Small intestine (tissue), 7 donors: ENCODE data around the gene RAC2. TPM values are rescaled to one million over a fixed set of nuclear protein-coding genes. Genes with fewer than 3 reads are reported as not detected.
A peak's percentile ranks its signal among the peaks of the same experiment; 100 is the strongest.

ENCODE experiments used
- DNase-seq, 2 donors: peaks; one replicate each; pipeline versions ENCODE4 v3.0.0 to v3.0.0-alpha.2; 2013
- FAIRE-seq: peaks from 2 replicates; lab custom pipeline; 2012; peaks lifted over from hg19 to GRCh38; lab: Jason Lieb, UNC
- H3K27ac ChIP-seq, 3 donors: one replicate each; pipeline ENCODE4 v1.5.1; 2013; ENCODE audit warnings: low read length in 2 of 3, mild to moderate bottlenecking in 2 of 3, control low read depth in 1 of 3, inconsistent platforms in 1 of 3, low read depth in 1 of 3, moderate library complexity in 1 of 3
- H3K27me3 ChIP-seq, 3 donors: one replicate each; pipeline ENCODE4 v1.6.1; 2013; ENCODE audit warnings: low read length in 3 of 3, inconsistent platforms in 1 of 3; ENCODE audit not compliant: control insufficient read depth in 3 of 3, insufficient read depth in 3 of 3
- H3K36me3 ChIP-seq, 3 donors: one replicate each; pipeline ENCODE4 v1.6.1; 2013; ENCODE audit warnings: low read length in 3 of 3, inconsistent platforms in 1 of 3, low read depth in 1 of 3, mild to moderate bottlenecking in 1 of 3, moderate library complexity in 1 of 3; ENCODE audit not compliant: control insufficient read depth in 3 of 3, insufficient read depth in 2 of 3
- H3K4me1 ChIP-seq, 3 donors: one replicate each; pipeline ENCODE4 v1.6.1; 2013; ENCODE audit warnings: low read length in 2 of 3, inconsistent platforms in 1 of 3, low read depth in 1 of 3, mild to moderate bottlenecking in 1 of 3, moderate library complexity in 1 of 3; ENCODE audit not compliant: control insufficient read depth in 3 of 3, insufficient read depth in 2 of 3
- H3K4me3 ChIP-seq, 3 donors: one replicate each; pipeline ENCODE4 v1.5.1; 2013; ENCODE audit warnings: low read length in 3 of 3, control low read depth in 1 of 3, inconsistent platforms in 1 of 3, low read depth in 1 of 3, mild to moderate bottlenecking in 1 of 3, moderate library complexity in 1 of 3
- H3K9me3 ChIP-seq, 2 donors: one replicate each; pipeline ENCODE4 v1.6.1; 2013; ENCODE audit warnings: low read depth in 1 of 2, low read length in 1 of 2; ENCODE audit not compliant: control insufficient read depth in 2 of 2, insufficient read depth in 1 of 2
- WGBS, 3 donors: extraction: QIAGEN DNeasy Blood & Tissue Kit; methylation state at CpG; one replicate each; pipeline ENCODE4 v1.1.7; 2013; 5-methylcytosine and 5-hydroxymethylcytosine counted together
- polyA plus RNA-seq, 4 donors: library from polyadenylated mRNA; stranded (reverse) in 3 of 4; unstranded in 1 of 4; fragments of 200-250 nt in 3 of 4; fragments of 120-200 nt in 1 of 4; gene quantifications; one replicate each; pipeline versions ENCODE4 v1.2.1 to v1.2.3, GENCODE V29; 2013
- donor health status: healthy with polysubstance abuse.
- donor health status: control.
- donor health status: control.
- donor health status: Bipolar disorder and iron deficiency.
- donor health status: healthy.

RAC2 gene
- polyA plus RNA-seq, 4 donors: 12.1 to 41.1 (median 24.8) TPM

DNA sequence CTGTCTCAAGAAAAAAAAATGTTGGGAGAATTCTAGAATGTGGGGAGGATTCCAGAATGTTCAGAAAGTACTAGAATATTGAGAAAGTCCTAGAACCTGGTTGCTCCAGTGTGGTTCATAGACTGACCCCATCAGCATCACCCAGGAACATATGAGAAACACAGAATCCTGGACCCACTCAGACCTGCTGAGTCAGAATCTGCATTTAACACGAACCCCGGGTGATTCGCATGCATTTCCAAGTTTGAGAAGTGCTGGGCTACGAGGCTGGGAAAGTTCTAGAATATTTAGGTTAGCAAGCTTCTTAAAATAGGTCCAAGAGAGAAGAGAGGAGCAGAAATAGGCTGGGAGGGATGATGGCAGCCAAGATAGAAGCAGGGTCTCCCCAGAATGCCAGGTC, 62.4 kb downstream of the RAC2 start:
- Histone ChIP-seq H3K36me3 (peaks cover 0 to 33% (median 0%) of the 10 kb centered on the region in 3 donors), H3K4me3 (no peak overlapping the region), H3K27me3 (no peaks in the 10 kb centered on the region), H3K9me3 (no peaks in the 10 kb centered on the region), H3K27ac (no peak overlapping the region), H3K4me1 (peaks cover 7 to 31% (median 15%) of the 10 kb centered on the region in 3 donors)
- WGBS, 3 donors: 78 to 85% (median 81%) methylated on average over 4 of the region's 4 CpGs
- DNase-seq (no peak), FAIRE-seq (no peak)

DNA sequence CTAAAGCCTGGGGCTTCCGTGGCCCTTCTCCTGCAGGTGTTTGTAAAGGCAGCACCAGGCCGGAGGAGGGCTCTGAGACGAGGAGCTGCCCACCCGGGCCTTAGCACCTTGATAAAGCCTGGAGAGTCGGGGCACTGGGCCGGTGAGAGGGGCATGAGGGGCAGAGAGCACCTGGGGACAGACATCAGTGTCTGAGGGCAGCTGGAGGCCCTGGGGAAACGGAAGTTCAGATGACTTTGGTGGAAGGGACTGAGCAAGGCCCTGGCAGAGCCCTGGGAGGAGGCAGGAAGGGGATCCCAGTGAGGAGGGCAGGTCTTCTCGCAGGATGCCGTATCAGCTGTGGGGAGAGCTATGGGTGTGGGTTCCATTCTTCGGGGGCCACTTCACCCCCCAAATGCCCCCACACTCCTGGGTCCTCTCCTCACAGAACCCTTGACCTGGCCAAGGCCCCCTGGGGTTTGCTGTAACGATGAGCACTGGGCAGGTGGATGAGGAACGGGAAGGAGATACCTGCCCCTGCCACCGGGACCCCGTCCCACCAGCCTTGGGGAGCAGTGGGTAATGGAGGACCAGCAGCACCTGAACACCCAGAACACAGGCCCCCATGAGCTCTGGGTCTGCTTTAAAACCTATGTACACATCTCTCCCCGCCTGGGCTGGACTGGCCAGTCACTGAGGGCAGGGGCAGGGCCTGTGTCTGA, 63.4 kb downstream of the RAC2 start:
- H3K9me3 ChIP-seq: no peaks in the 10 kb centered on the region
- DNase-seq: no peak
- no peaks in the 10 kb centered on the region for H3K27me3 ChIP-seq
- H3K4me3 ChIP-seq: no peak overlapping the region
- peaks cover 7 to 38% (median 15%) of the 10 kb centered on the region in 3 donors for H3K4me1 ChIP-seq
- no peak overlapping the region for H3K27ac ChIP-seq
- no peak for FAIRE-seq
- 85 to 91% (median 86%) methylated on average over 15 of the region's 15 CpGs for WGBS, 3 donors
- H3K36me3 ChIP-seq: peaks cover 0 to 33% (median 0%) of the 10 kb centered on the region in 3 donors

DNA sequence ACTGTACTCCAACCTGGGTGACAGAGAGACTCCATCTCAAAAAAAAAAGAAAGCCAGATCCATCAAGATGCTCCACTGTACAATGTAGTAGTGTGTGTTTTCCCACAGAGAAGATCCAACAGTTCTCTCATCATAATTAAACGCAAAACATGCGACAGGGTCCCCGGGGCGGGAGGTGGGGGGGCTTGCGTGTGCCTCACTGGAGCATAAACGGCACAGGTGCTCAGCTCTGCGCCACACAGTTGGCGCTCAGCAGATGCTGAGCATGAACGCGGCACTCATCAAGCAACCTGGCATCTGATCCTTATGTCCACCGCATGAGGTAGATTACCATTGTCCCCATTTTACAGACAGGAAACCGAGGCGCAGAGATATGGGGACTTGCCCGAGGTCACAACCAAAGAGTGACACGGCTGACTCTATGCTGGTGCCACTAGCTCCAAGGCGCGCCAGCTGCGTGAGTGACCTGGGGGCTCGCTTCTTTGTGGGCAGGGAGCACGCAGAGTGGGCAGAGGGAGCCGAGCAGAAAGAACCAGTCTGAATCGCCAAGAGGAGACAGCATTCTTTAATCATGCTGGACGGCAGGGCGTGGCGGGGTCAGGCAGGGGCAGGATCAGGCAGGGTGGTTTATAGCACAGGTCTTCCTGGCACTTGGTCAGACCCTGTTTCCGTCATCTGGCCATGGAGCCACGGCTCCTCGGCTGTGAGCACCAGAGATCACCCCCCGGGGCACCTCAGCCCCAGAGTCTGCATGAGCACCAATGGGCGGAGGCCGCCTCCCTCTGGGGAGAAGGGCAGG, 64.2 kb downstream of the RAC2 start:
- no peak overlapping the region for H3K27ac ChIP-seq
- peaks cover 7 to 39% (median 15%) of the 10 kb centered on the region in 3 donors for H3K4me1 ChIP-seq
- no peak overlapping the region for H3K4me3 ChIP-seq
- WGBS, 3 donors: 71 to 84% (median 78%) methylated on average over 31 of the region's 31 CpGs
- no peaks in the 10 kb centered on the region for H3K9me3 ChIP-seq
- FAIRE-seq (no peak), DNase-seq (peak in 1 of 2 donors; percentile 42)
- H3K27me3 ChIP-seq: no peaks in the 10 kb centered on the region
- H3K36me3 ChIP-seq: peaks cover 0 to 28% (median 0%) of the 10 kb centered on the region in 3 donors

DNA sequence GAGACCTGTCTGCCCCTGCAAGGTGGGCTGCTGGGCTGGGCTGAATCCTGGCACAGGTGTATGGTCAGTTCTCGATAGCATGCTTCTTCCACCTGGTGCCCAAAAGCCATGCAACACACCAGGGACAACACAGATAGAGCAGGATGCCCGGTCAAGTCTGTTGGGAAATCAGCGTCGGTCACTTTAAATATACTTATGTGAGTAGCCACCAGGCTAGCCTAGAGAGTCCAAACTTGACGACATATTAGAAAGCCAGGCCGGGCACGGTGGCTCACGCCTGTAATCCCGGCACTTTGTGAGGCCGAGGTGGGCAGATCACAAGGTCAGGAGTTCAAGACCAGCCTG, 65.0 kb downstream of the RAC2 start:
- WGBS, 3 donors: 86 to 94% (median 94%) methylated on average over 9 to 10 of the region's 10 CpGs
- Histone ChIP-seq H3K4me1 (peaks cover 7 to 39% (median 15%) of the 10 kb centered on the region in 3 donors), H3K4me3 (no peak overlapping the region), H3K27ac (peak overlapping the region in 2 of 3 donors; percentile 58 to 62), H3K27me3 (no peaks in the 10 kb centered on the region), H3K36me3 (peaks cover 0 to 22% (median 0%) of the 10 kb centered on the region in 3 donors), H3K9me3 (no peaks in the 10 kb centered on the region)
- FAIRE-seq (no peak), DNase-seq (no peak)

DNA sequence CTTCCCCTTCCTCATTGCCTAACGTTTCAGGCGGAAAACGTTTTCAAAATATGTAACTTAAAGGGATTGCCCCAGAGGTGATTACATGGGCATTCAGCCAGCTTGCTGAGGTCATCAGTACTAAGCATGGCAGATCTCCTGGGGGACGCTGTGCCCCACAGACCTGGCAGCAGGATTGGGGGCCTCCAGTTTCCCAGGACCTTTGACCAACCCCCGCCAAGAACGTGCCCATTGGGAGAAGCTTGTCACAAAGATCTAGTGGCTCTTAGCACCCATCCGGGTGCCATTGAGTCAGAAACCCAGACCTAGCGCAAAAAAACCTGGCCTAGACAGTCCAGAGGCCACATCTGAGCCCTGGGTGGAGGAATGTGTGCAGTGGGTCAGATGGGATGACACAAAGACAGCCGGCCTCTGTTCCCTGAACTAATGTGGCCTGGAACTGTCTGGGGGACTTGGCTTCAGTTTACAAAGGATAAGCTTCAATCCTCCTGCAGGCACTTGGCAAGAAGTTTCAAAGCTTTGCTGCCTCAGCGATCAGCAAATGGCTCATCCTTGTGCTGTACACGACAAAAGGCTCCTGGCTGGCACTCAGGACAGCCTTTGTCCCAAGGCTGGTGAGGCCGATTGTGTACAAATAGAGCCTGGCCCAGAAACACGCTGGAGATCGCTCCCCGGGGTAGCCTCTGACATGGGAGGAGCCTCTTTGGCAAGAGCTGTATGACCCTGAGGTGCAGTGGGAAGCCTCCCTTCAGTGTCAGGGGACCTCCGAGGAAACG, 65.5 kb downstream of the RAC2 start:
- DNase-seq (peak; percentile 52 to 82), FAIRE-seq (no peak)
- Histone ChIP-seq H3K27ac (peak overlapping the region; percentile 21 to 62 (median 58)), H3K4me3 (no peak overlapping the region), H3K36me3 (peaks cover 0 to 17% (median 0%) of the 10 kb centered on the region in 3 donors), H3K4me1 (peaks cover 7 to 39% (median 15%) of the 10 kb centered on the region in 3 donors), H3K27me3 (no peaks in the 10 kb centered on the region), H3K9me3 (no peaks in the 10 kb centered on the region)
- WGBS, 3 donors: 19 to 42% (median 40%) methylated on average over 17 of the region's 17 CpGs

DNA sequence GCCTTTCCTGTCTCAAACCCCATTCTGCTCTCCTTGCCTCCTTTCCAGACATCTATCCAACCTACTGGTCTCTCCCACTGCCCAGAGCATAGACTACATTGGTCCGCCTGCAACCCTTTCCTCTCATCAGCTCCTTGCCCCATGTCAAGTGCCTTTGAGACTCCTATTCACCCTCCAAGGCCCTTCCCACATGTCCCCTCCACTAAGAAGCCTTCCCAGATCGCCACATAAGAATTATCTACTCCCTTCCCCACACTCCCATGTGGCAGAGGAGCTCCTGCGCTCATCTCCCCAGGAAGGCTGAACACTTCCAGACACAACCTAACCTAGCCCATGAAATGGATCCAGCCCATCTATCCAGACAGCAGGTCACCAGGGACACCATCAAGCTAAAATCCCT, 66.3 kb downstream of the RAC2 start:
- DNase-seq: no peak

DNA sequence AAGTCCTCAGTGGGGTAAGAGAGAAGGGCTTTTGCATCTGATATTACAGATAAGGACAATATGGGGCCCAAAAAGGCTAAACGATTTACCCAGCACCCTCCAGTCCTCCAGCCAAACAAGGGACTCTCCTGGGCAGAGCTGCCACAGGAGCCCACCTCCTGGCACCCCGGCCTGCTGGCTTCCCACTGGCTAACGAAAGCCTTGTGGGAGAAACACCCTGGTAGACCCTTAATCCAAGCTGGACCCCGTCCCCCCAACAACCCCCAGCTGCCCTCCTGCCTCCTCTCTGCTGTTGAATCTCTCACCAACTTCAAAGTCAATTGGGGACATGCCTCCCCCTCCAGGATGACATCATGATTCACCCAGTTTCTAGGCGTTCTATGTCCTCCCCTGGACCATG, 66.8 kb downstream of the RAC2 start:
- H3K4me3 ChIP-seq: no peak overlapping the region
- H3K27ac ChIP-seq: peak overlapping the region in 2 of 3 donors; percentile 28 to 39
- DNase-seq: no peak

More for the DNA sequence above, 66.3 kb downstream of the RAC2 start:
- Histone ChIP-seq H3K36me3 (peaks cover 0 to 16% (median 0%) of the 10 kb centered on the region in 3 donors), H3K4me1 (peaks cover 7 to 39% (median 15%) of the 10 kb centered on the region in 3 donors), H3K4me3 (no peak overlapping the region), H3K9me3 (no peaks in the 10 kb centered on the region), H3K27ac (peak overlapping the region in 2 of 3 donors; percentile 13 to 26), H3K27me3 (no peaks in the 10 kb centered on the region)
- FAIRE-seq: no peak
- 74 to 92% (median 76%) methylated on average over 3 of the region's 3 CpGs for WGBS, 3 donors

More for the DNA sequence above, 66.8 kb downstream of the RAC2 start:
- no peaks in the 10 kb centered on the region for H3K27me3 ChIP-seq
- H3K9me3 ChIP-seq: no peaks in the 10 kb centered on the region
- 52 to 72% (median 69%) methylated on average over 5 of the region's 5 CpGs for WGBS, 3 donors
- FAIRE-seq: no peak
- H3K4me1 ChIP-seq: peaks cover 7 to 39% (median 15%) of the 10 kb centered on the region in 3 donors
- peaks cover 0 to 12% (median 0%) of the 10 kb centered on the region in 3 donors for H3K36me3 ChIP-seq
